HCT116 (cell line): ENCODE measurements around the gene SESN1. TPM values are rescaled to one million over a fixed set of nuclear protein-coding genes. Genes with fewer than 3 reads are reported as not detected.

ENCODE experiments used
- ATAC-seq: fragments of 200-7000 bp; cut with Tn5 transposase; 2 replicates; pipeline ENCODE4 v1.9.1; 2020; ENCODE audit warnings: mild to moderate bottlenecking, moderate library complexity
- BruUV-seq: library from RNA; stranded (reverse); fragments of 400-500 nt; replicated peaks from 2 replicates; lab custom pipeline; 2021; lab: Mats Ljungman, UMichigan
- CTCF ChIA-PET: fragments of 300-600 bp; sonication (Branson Sonifier 250); formaldehyde crosslinking; loops from one replicate; lab custom pipeline; 2021; ENCODE audit warnings: antibody characterized with exemption; lab: Charles Lee
- POLR2A ChIA-PET: fragments of 300-600, 350-600 bp; sonication (Branson Sonifier 250); formaldehyde crosslinking; loops from one replicate; lab custom pipeline; 2021; ENCODE audit warnings: antibody characterized with exemption; lab: Charles Lee
- RAD21 ChIA-PET, 2 experiments: fragments of 300-600 bp; sonication (Branson Sonifier 250); formaldehyde crosslinking; loops; one replicate each; lab custom pipeline; 2023; ENCODE audit warnings: low total read pairs in 2 of 2; ENCODE audit not compliant: uncharacterized antibody in 2 of 2, unreplicated experiment in 2 of 2, low non-redundant PET in 1 of 2; lab: Charles Lee
- DNase-seq: peaks from one replicate; pipeline ENCODE4 v3.0.0-alpha.2; 2010; ENCODE audit warnings: low read depth, low spot score
- H2AFZ ChIP-seq: fragments of 200-600 bp; shearing (Covaris generic), sonication (generic); 2 replicates; pipeline ENCODE4 v1.6.1; 2017; ENCODE audit warnings: low read depth, mixed run types, mixed read lengths, antibody characterized with exemption, low read length; ENCODE audit not compliant: poor library complexity, severe bottlenecking
- H3K27ac ChIP-seq: 2 replicates; pipeline ENCODE4 v1.5.1; 2012; ENCODE audit warnings: low read depth, low read length
- H3K27me3 ChIP-seq: fragments of 200-600 bp; sonication (generic); 2 replicates; pipeline ENCODE4 v1.6.1; 2016; ENCODE audit warnings: mixed run types, low read length, mixed read lengths; ENCODE audit not compliant: insufficient read depth
- H3K36me3 ChIP-seq, 2 experiments: fragments of 200-500 bp in 1 of 2; fragments of 200-600 bp in 1 of 2; sonication (Bioruptor generic) in 1 of 2; sonication (generic) in 1 of 2; 2 replicates each; pipeline versions ENCODE4 v1.5.1 to v1.6.1; 2014 to 2016; ENCODE audit warnings: low read length in 2 of 2, inconsistent platforms in 1 of 2, mixed read lengths in 1 of 2, mixed run types in 1 of 2; ENCODE audit not compliant: insufficient read depth in 2 of 2, control insufficient read depth in 1 of 2
- H3K4me1 ChIP-seq, 2 experiments: fragments of 200-600 bp in 1 of 2; sonication (generic) in 1 of 2; 2 replicates each; pipeline versions ENCODE4 v1.5.1 to v1.6.1; 2012 to 2017; ENCODE audit warnings: low read length in 2 of 2, inconsistent platforms in 1 of 2, mild to moderate bottlenecking in 1 of 2, mixed read lengths in 1 of 2, mixed run types in 1 of 2, moderate library complexity in 1 of 2; ENCODE audit not compliant: insufficient read depth in 2 of 2, control insufficient read depth in 1 of 2
- H3K4me2 ChIP-seq: fragments of 200-600 bp; sonication (generic); 2 replicates; pipeline ENCODE4 v1.6.1; 2017; ENCODE audit warnings: mixed run types, low read length, mixed read lengths
- H3K4me3 ChIP-seq, 2 experiments: fragments of 200-600 bp in 1 of 2; sonication (generic) in 1 of 2; replicated peaks in 1 of 2; 2 replicates each; pipeline ENCODE4 v1.5.1; 2011 to 2016; ENCODE audit warnings: low read length in 2 of 2, control low read depth in 1 of 2, low read depth in 1 of 2, mild to moderate bottlenecking in 1 of 2, mixed read lengths in 1 of 2, mixed run types in 1 of 2
- H3K79me2 ChIP-seq: fragments of 200-600 bp; sonication (generic); 2 replicates; pipeline ENCODE4 v1.6.1; 2017; ENCODE audit warnings: mild to moderate bottlenecking, mixed run types, low read length, moderate library complexity, mixed read lengths; ENCODE audit not compliant: insufficient read depth
- H3K9ac ChIP-seq: fragments of 200-600 bp; sonication (generic); 2 replicates; pipeline ENCODE4 v1.6.1; 2016; ENCODE audit warnings: low read length, mixed read lengths
- H3K9me2 ChIP-seq: fragments of 200-600 bp; sonication (generic), shearing (Covaris generic); 2 replicates; pipeline ENCODE4 v1.6.1; 2017; ENCODE audit warnings: mixed run types, mild to moderate bottlenecking, moderate library complexity; ENCODE audit not compliant: insufficient read depth
- H3K9me3 ChIP-seq, 2 experiments: fragments of 200-500 bp in 1 of 2; fragments of 200-600 bp in 1 of 2; sonication (Bioruptor generic) in 1 of 2; sonication (generic) in 1 of 2; 2 replicates each; pipeline ENCODE4 v1.6.1; 2014 to 2017; ENCODE audit warnings: low read length in 2 of 2, mixed read lengths in 2 of 2, inconsistent platforms in 1 of 2, low read depth in 1 of 2, mild to moderate bottlenecking in 1 of 2, mixed run types in 1 of 2, moderate library complexity in 1 of 2; ENCODE audit not compliant: control insufficient read depth in 1 of 2, insufficient read depth in 1 of 2
- H4K20me1 ChIP-seq: fragments of 200-600 bp; sonication (generic), shearing (Covaris generic); 2 replicates; pipeline ENCODE4 v1.6.1; 2017; ENCODE audit warnings: mixed run types, mild to moderate bottlenecking, moderate library complexity; ENCODE audit not compliant: insufficient read depth
- CBX3 ChIP-seq: IDR thresholded peaks from 2 replicates; pipeline ENCODE4 v1.6.1; 2012; ENCODE audit warnings: low read depth
- EGR1 ChIP-seq: IDR thresholded peaks from 2 replicates; pipeline ENCODE4 v1.6.1; 2012; ENCODE audit warnings: low read depth
- EZH2 ChIP-seq: fragments of 200-600 bp; sonication (generic); IDR thresholded peaks from 2 replicates; pipeline ENCODE4 v1.6.1; 2017; ENCODE audit warnings: antibody characterized with exemption, mixed run types
- EZH2phosphoT487 ChIP-seq: fragments of 200-600 bp; IDR thresholded peaks from 2 replicates; pipeline ENCODE4 v1.6.1; 2018; ENCODE audit warnings: antibody characterized with exemption, borderline replicate concordance
- POLR2AphosphoS5 ChIP-seq: IDR thresholded peaks from 2 replicates; pipeline ENCODE4 v1.6.1; 2011; ENCODE audit warnings: mild to moderate bottlenecking, low read depth, low read length, moderate library complexity
- RAD21 ChIP-seq: IDR thresholded peaks from 2 replicates; pipeline ENCODE4 v1.6.1; 2012; ENCODE audit warnings: low read depth, mild to moderate bottlenecking
- SIN3A ChIP-seq: IDR thresholded peaks from 2 replicates; pipeline ENCODE4 v1.6.1; 2012; ENCODE audit warnings: low read depth
- SP1 ChIP-seq: IDR thresholded peaks from 2 replicates; pipeline ENCODE4 v1.6.1; 2012; ENCODE audit warnings: low read depth
- SRF ChIP-seq: IDR thresholded peaks from 2 replicates; pipeline ENCODE4 v1.6.1; 2012; ENCODE audit warnings: low read depth
- ZFX ChIP-seq: fragments of 450-650 bp; IDR thresholded peaks from 2 replicates; pipeline ENCODE4 v1.6.1; 2017
- intact Hi-C: fragments of 100-400 bp; cut with micrococcal nuclease; formaldehyde crosslinking; loops from 2 replicates; pipeline ENCODE4 v1.10.0; 2022
- total RNA-seq: library from RNA; stranded (reverse); gene quantifications from one replicate; pipeline ENCODE4 v1.2.1, GENCODE V29; 2021; ENCODE audit not compliant: unreplicated experiment
- TF ChIP-seq, protein P1 (sequence below): IDR thresholded peaks from 2 replicates; pipeline ENCODE4 v1.6.1; 2011; ENCODE audit warnings: mild to moderate bottlenecking, low read length, moderate library complexity; ENCODE audit not compliant: insufficient replicate concordance; ENCODE audit errors: extremely low read depth

Gene SESN1
- total RNA-seq, 1 experiment from 2014 or later = 9.3 TPM

- Histone ChIP-seq H3K4me2 (no peak overlapping the region), H3K9ac (no peak overlapping the region), H3K9me2 (no peaks in the 10 kb centered on the region), H2AFZ (no peak overlapping the region), H3K4me1 (no peaks in the 10 kb centered on the region), H3K4me3 (no peak overlapping the region), H3K27me3 (no peaks in the 10 kb centered on the region), H3K36me3 (no peaks in the 10 kb centered on the region), H4K20me1 (no peaks in the 10 kb centered on the region), H3K27ac (no peak overlapping the region), H3K79me2 (no peaks in the 10 kb centered on the region), H3K9me3 (no peaks in the 10 kb centered on the region)
- ATAC-seq (no peak), DNase-seq (no peak)
- ChIA-PET POLR2A (no interaction called here), CTCF (no interaction called here), RAD21 (no interaction called here)
- intact Hi-C loops = no loop called here
- TF ChIP-seq EGR1 = no peak
- TF ChIP-seq, protein P1, sequence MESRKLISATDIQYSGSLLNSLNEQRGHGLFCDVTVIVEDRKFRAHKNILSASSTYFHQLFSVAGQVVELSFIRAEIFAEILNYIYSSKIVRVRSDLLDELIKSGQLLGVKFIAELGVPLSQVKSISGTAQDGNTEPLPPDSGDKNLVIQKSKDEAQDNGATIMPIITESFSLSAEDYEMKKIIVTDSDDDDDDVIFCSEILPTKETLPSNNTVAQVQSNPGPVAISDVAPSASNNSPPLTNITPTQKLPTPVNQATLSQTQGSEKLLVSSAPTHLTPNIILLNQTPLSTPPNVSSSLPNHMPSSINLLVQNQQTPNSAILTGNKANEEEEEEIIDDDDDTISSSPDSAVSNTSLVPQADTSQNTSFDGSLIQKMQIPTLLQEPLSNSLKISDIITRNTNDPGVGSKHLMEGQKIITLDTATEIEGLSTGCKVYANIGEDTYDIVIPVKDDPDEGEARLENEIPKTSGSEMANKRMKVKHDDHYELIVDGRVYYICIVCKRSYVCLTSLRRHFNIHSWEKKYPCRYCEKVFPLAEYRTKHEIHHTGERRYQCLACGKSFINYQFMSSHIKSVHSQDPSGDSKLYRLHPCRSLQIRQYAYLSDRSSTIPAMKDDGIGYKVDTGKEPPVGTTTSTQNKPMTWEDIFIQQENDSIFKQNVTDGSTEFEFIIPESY = no peak
- TF ChIP-seq ZFX = no peak
- TF ChIP-seq SIN3A = no peak
- TF ChIP-seq EZH2phosphoT487 = no peak
- no peak for TF ChIP-seq CBX3
- no peak for TF ChIP-seq RAD21
- TF ChIP-seq SP1 = no peak
- no peak for TF ChIP-seq SRF
- no peak for TF ChIP-seq EZH2
- TF ChIP-seq POLR2AphosphoS5 = no peak
- no TSS peak for BruUV-seq
These were observed 139.2 kb downstream of the SESN1 start for GRCh38 chr6:108955329-108955949.
